Measurements from ENCODE around the gene BBS9.

DNA sequence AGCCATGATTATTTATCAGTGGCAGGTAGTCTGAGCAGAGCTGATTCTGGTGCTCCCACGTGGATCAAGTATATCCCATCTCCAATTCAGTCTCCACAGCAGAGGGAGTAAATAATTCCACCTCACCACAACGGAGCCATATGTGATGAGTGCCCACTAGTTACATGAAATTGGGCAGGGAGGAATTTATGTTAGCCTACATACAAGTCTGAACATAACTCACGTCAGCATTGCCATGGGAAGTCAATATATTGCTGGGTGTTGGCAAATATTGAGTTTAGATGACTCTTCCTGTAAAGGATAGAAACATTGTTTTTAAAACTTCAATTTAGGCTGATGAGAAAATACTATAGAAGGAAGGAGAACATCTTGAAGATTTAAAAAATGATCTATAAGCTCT is 507.0 kb downstream of the BBS9 start:
- TF ChIP-seq POLR2AphosphoS5 (IDR thresholded peaks at IDR 0.05; ENCODE audit: borderline replicate concordance, low read depth, low read length) (no peak), EZH2 (IDR thresholded peaks at IDR 0.05) (no peak), FOXP2 (optimal IDR thresholded peaks at IDR 0.05; ENCODE audit: control extremely low read depth, extremely low read length, insufficient read depth) (no peak)

Measured in SK-N-MC (cell line).